Activated CD8-positive, alpha-beta memory T cell treated with anti-CD3 and anti-CD28 coated beads for 36 hours (primary cell): ENCODE measurements around the gene PHTF1. TPM values are rescaled to one million over a fixed set of nuclear protein-coding genes. Genes with fewer than 3 reads are reported as not detected.

Experiments
- CTCF ChIA-PET: fragments of 350-600 bp; sonication (Branson Sonifier 250); formaldehyde crosslinking; loops from one replicate; lab custom pipeline; 2021; ENCODE audit warnings: antibody characterized with exemption; lab: Charles Lee
- POLR2A ChIA-PET: fragments of 350-600 bp; sonication (Branson Sonifier 250); formaldehyde crosslinking; loops from one replicate; lab custom pipeline; 2021; ENCODE audit warnings: antibody characterized with exemption; lab: Charles Lee
- total RNA-seq, 2 experiments: library from RNA; stranded (reverse); gene quantifications; one replicate each; pipeline ENCODE4 v1.2.3, GENCODE V29; 2021

The PHTF1 gene
- total RNA-seq: 10 to 100 TPM; 19.7 to 22.1 TPM

DNA sequence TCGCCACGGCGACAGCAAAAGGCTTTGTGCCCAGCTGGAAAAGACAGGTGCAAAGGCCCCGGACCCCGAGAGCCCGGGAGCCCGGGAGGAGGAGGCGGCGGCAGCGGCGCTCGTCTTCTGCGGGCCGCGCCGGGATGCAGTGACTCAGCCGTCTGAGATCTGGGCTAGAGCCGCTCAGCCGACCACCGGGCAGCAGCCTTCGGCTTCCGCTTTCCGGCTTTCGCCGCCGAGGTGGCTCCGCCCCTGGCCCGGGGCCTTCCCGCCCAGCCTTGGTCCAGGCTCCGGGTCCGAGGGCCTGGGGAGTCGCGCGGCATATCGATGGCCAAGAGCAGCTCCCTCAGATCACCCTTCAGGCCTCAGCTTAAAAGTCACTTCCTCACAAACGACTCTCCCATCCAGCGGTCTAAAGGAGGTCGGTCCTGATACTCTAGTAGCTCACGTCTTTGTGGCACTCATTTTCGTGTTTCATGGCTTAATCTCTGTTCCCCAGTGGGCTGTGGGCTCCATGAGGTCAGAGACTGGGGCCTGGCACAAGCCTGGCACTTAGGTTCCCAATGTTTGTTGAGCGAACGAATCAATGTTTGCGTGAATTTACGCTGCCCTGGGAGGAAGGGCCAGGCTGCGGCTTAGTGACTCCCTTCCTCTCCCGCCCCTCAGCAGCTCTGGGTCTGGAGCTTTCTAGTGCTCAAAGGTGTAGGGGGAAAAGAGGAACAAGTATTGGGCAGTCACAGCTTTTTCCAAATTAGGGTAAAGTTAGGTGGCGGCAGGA lies at the start of gene PHTF1:
Gene PHTF1, minus strand, starts transcription at position 154 of the 769 bp plus-strand sequence. CDS start 783 bp downstream, outside the sequence.
- ChIA-PET CTCF (interaction anchor here (0.7 to 1.5 kb wide), 6 partner anchors 12 to 504 kb away, joined by 3 to 5 read pairs (median 3); partner anchors contain the start of gene RSBN1), POLR2A (interaction anchor here (0.7 to 1.7 kb wide), 5 partner anchors 44 to 171 kb away, joined by 4 to 18 read pairs (median 7); partner anchors contain the start of gene RSBN1)

DNA sequence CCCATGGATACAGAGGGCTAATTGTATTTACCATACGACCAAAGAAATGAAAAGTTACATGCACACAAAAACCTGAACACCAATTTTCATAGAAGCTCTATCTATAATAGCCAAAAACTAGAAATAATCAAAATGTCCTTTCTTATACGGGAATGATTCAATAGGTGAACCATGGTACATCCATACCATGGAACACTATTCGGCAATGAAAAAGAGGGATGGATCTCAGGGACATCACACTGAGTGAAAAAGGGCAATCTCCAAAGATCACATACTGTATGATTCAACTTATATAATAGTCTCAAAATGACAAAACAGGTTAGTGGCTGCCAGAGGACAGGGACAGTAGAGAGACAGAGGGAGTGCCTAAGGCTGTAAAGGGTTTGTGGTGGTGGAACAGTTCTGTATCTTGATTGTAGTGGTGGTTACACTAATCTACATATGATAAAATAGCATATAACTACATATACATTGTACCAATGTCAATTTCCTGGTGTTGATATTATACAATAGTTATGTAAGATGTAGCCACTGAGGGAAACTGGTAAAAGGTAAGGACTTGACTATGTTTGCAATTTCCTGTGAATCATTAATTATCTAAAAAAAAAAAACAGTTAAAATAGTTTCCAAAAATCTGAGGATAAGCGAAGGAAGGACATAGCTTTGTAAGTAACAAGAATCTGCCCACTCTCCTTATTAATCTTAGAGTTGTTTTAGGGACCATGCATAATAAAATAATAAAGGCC lies 49.3 kb upstream of the PHTF1 start:
- CTCF ChIA-PET: no interaction called here
- POLR2A ChIA-PET: no interaction called here

DNA sequence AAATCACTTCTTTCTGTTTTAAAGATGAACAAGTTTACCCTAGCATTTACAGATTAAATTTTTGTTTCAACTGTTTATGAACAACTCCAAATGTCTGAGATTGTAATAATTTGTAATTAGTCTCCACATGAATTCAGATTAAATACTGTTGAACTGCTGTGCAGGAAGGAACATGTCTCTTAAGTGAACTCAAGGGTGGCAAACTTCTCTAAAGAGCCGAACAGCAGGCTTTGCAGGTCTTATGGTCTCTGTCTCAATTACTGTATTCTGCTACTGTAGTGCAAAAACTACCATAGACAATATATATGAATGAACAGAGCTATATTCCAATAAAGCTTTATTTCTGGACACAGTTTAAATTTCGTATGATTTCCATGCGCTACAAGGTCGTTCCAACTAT lies 46.4 kb upstream of the PHTF1 start:
- ChIA-PET POLR2A (no interaction called here), CTCF (no interaction called here)

DNA sequence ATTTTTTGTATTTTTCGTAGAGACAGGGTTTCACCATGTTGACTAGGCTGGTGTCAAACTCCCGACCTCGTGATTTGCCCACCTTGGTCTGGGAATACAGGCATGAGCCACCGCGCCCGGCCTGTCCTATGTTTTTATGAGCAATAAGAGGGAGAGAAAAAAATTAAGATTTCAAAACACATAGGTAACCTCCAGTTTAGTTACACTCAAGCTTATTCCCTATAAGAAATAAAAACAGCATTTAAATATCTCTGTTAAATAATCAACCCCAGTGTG lies 45.9 kb upstream of the PHTF1 start:
- POLR2A ChIA-PET: no interaction called here
- CTCF ChIA-PET: no interaction called here

DNA sequence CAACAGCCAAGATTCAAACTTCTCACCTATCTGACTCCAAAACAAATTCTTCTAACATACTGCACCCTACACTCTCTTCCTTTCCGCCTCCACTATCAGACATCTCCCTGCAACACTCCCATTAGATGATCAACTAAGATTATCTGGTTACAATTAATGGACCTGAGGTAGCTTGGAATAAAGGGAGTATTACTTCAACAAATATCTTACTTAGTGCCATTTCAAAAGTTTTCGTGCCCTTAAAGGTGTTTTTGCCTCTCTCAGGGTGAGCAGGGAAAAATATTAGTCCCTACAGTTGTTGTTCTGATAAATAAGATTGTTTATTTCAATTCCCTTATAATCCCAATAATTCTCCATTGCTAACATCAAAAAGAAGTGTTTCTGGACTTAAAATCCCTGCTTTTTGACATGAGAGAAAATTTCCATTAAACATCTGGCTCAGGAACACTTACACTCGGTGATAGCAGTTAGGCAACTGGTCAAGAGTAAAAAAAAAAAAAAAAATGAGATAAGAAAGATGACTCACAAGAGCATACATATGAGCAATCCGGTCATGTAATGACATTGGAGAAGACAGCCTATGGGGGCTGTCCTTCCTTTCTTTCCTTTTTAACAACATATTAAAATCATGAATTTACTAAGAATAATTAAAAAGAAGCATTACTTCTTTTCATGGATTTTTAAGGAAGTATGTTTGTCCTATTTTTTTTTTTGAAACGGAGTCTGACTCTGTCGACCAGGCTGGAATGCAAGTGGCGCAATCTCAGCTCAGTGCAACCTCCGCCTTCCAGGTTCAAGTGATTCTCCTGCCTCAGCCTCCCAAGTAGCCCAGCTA lies 45.4 kb upstream of the PHTF1 start:
- CTCF ChIA-PET: interaction anchor here (1.0 kb wide), 1 partner anchor 45 kb away, joined by 3 read pairs; the partner anchor contains the start of gene PHTF1
- POLR2A ChIA-PET: interaction anchor here (0.6 kb wide), 2 partner anchors 20 to 56 kb away, joined by 4 to 7 read pairs; no protein-coding TSS in a partner anchor

DNA sequence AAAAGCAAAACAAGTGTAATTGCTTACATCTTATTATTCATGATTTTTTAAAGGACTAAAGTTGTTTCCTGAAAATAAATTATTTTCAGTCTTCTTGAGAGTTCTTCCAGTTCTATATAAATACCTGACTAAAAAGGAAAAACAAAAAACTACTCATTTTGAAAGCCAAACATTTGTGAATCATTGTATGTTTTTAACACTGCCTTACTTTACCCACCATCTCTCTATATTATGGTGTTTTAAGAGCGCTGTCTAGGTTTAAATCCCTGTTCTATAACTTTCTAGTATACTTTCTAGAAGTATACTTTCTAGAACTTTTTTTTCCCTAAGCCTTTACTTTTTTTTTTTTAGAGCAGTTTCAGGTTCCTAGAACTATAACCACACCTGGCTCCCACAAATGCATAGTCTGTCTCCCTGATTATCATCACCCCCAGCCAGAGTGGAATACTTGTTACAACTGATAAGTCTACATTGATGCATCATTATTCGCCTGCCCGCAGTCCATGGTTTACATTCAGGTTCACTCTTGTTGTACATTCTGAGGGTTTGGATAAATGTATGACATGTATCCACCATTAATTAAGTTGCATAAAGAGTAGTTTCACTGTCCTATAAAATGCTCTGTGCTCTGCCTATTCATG lies 43.2 kb upstream of the PHTF1 start:
- ChIA-PET POLR2A (no interaction called here), CTCF (no interaction called here)

DNA sequence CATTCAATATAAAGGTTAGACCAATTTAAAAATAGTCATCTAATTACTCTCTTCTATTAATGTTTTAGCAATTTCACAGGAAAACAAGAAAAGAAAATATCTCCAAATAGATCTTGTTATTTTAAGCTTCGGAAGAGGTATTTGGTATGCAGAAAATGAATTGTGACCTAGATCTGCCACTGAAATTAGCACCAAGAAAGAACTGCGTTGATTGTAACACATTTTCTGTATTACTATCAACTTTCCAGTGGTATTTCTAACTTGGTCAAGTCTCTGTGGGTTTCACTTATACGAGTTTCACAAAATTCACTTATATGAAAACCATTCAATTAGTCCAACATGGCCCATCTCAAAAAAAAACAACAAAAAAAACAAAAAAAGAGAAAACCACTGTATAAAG lies 41.2 kb upstream of the PHTF1 start:
- ChIA-PET POLR2A (no interaction called here), CTCF (interaction anchor here (0.5 to 1.4 kb wide), 3 partner anchors 11 to 184 kb away, joined by 3 to 4 read pairs (median 4); no protein-coding TSS in a partner anchor)

DNA sequence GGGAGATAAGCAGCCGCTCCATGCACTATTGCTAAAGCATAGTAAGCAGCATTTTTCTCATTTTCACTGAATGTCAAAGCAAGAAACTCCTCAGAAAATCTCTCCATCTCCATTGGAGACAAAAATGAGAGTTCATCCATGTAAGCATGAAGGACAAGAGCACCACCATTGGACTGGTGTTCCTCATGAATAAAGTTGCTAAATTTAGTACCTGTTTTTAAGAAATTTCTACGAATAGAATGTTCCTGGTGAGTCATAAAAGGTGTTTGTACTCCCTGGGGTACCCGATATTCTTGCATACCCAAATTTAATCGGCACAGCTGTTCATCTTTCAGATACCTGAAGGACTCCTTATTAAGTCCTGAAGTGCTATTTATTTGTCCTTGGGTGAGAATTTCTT lies 38.2 kb upstream of the PHTF1 start:
- CTCF ChIA-PET: no interaction called here
- POLR2A ChIA-PET: no interaction called here

DNA sequence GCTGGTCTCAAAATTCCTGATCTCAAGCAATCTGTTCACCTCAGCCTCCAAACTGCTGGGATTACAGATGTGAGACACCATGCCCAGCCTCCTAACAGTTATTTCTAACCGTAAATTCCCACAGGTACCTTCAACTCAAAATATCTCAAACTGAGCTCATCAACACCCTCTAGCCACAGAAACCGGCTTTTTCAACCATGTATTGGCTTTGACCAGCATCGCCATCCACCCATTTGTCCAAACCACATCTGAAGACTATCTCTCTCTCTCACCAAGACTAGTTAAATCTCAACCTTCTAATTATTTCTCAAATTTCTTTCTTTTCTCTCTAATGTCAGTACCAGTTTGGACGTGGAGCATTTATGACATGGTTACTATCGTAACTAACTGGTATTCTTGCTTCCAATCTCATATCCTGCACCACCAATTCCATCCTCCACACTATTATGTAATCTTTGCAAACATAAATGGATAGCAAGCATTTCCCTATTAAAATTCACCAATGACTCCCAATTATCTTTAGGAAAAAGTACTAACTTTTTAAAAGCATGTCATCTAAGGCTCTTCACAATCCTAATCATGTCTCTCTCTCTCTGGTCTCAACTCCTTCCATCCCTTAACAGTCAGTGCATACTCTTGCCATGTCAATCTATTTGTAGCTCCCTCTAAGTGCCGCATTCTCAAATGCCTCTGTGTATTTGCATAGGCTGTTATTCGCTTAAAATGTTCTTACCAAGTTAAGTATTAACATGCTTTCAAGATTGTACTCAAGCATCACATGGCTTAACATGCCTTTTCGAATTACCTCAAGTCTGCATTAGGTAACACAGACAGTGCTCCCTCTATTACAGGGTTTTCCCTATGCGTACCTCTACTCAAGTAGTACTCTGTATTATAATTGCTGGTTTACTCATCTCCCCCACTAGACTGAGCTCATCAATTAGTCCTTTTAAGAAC lies 34.9 kb upstream of the PHTF1 start:
- ChIA-PET CTCF (no interaction called here), POLR2A (interaction anchor here (0.6 kb wide), 1 partner anchor 654 kb away, joined by 4 read pairs; no protein-coding TSS in a partner anchor)

DNA sequence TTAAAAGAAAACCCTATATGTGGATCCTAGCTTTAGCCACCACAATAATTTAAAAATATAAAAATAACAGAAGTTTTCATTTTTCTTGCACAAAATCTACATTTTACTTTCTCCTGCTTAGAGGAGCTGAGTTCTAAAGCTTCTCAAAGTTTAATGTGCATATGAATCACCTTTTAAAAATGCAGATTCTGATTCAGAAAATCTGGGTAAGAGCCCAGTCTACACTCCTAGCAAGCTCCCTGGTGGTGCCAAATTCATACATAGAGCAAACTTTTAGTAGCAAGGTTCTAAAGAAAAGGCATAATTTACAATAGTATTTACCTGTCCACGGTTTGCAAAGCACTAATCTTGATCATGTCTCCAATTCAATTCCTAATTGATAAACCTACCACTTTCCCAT lies 33.7 kb upstream of the PHTF1 start:
- CTCF ChIA-PET: no interaction called here
- POLR2A ChIA-PET: interaction anchor here (0.6 kb wide), 2 partner anchors 33 to 141 kb away, joined by 3 read pairs; no protein-coding TSS in a partner anchor

DNA sequence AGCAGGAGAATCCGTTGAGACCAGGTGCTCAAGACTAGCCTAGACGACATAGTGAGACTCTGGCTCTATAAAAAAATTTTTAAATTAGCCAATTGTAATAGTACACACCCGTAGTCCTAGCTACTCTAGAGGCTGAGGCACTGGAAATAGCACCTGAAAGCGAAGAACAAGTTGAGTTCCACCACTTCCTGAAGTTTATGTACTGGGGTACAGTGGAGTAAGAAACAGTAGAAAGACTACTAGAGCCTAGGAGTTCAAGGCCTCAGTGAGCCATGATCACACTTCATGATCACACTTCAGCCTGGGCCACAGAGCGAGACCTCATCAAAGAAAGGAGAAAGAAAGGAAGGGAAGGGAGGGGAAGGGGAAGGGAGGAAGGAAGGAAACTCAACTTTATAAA lies 33.2 kb upstream of the PHTF1 start:
- CTCF ChIA-PET: no interaction called here
- POLR2A ChIA-PET: interaction anchor here (0.6 kb wide), 2 partner anchors 32 to 141 kb away, joined by 3 read pairs; no protein-coding TSS in a partner anchor

DNA sequence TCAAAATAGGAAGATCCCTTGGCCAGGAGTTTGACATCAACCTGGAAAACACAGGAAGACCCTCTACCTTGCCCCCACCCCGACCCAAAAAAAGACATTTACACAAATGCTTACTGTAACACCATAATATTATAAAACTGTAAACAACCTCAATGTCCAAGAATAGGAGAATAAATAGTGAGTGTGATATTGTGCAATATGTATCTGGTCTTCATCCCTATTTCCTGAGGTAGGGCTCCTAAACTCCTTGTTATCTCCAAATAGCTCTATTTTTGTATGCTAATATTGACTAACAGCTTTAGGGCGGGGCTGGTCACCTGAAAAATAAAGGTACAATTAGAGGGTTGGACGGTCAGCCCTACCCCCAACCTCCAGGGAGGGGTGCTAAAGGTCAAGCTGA lies 29.5 kb upstream of the PHTF1 start:
- POLR2A ChIA-PET: no interaction called here

DNA sequence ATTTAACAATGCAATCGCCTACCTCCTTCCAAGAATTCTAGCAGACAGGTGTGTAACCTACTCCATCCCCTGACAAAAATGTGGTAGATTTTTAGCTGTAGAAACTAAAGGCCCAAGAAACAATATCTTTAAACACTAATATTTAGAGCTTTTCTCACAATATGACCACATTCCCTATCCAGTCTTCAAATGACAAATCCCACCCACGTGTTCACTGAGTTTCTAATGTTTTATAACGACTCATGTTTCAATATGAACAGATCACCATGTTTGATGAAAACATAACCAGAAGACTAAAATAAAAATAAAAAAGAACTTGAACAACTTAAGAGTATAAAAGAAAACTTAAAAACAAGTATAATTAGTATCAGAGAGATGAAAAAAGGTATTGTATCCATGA lies 28.4 kb upstream of the PHTF1 start:
- ChIA-PET POLR2A (interaction anchor here (0.6 kb wide), 1 partner anchor 19 kb away, joined by 3 read pairs; no protein-coding TSS in a partner anchor), CTCF (no interaction called here)

More for the DNA sequence above, 29.5 kb upstream of the PHTF1 start:
- CTCF ChIA-PET: interaction anchor here (1.2 kb wide), 1 partner anchor 12 kb away, joined by 3 read pairs; no protein-coding TSS in a partner anchor

DNA sequence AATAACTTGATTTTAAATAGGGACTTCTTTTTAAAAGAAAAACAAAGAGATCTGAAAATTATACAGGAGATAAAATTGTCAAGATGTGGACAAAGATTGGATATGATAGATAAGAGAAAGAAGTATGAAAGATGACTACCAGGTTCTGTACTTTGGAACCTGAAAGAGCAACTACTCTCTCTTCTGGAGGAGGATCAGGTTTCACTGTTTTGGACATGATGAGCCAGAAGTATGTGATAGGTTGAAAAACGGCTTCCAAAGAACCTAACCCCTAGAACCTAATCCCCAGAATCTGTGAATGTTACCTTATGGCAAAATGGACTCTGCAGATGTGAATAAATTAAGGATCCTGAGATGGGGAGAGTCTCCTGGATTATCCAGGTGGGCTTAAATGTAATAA lies 26.8 kb upstream of the PHTF1 start:
- ChIA-PET CTCF (interaction anchor here (1.1 kb wide), 1 partner anchor 27 kb away, joined by 5 read pairs; no protein-coding TSS in a partner anchor), POLR2A (no interaction called here)

DNA sequence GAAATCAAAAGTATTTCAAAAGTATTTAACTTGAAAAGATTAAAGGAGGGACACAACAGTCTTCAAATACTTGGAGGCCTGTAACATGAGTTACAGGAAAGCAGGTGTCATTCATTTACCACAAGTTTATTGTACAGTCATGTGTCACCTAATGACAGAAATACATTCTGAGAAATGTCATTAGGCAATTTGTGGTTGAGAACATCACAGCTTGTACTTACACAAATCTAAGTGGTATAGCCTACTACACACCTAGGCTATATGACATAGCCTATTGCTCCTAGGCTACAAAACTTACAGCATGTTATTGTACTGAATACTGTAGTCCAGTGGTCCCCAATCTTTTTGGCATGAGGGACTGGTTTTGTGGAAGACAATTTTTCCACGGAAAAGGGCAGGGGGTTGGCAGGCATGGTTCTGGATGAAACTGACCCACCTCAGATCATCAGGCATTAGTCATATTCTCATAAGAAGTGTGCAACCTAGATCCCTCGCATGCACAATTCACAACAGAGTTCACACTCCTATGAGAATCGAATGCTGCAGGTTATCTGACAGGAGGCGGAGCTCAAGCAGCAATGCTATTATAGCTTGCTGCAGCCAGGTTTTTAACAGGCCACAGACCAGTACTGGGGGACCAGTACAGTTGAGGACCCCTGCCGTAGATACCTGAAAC lies 25.0 kb upstream of the PHTF1 start:
- CTCF ChIA-PET: interaction anchor here (0.9 to 1.3 kb wide), 4 partner anchors 9 to 64 kb away, joined by 3 to 4 read pairs (median 4); partner anchors contain the start of gene PHTF1
- POLR2A ChIA-PET: interaction anchor here (0.5 to 1.0 kb wide), 2 partner anchors 20 to 144 kb away, joined by 3 to 7 read pairs; no protein-coding TSS in a partner anchor

DNA sequence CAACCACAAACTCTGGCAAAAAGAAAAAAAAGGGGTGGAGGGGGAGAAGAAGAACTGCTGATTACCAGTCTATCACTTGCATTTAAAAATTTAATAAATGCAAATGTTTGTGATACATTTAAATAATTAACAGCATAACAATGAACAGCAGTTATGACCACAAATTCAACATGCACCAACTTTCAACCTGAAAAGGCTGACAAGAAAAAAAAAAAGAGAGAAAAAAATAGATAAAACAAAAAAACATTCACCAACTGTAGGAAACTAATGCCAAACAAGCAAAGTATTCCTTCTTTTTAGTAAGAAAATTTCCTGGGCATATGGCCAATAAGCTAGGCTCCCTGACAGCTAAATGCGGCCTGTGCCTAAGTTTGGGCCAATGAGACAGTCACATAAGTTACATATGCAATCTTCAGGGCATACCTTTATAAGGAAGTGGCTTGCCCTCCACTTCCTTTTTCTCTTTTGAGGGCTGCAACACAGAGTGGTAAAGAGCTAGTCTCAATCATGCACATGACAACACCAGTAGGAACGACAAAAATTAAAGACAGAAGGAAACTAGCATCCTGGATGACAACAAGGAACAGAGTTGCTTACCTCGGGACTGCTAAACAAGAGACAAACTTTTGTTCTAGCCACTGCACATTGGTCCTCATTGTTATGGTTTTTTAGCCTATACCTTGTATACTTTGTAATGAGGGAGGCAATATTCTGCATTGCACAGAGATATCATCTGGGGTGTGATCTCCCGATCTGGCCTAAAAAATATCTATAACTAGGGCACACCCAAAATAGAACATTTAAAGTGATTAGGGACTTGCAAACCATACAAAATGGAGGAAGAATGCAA lies 24.2 kb upstream of the PHTF1 start:
- POLR2A ChIA-PET: no interaction called here
- CTCF ChIA-PET: interaction anchor here (0.9 to 1.3 kb wide), 3 partner anchors 8 to 63 kb away, joined by 3 to 4 read pairs (median 3); partner anchors contain the start of gene PHTF1
